AG04449 (cell line): ENCODE measurements around the gene TMEM200A.

Experiments used
- CTCF ChIA-PET: fragments of 350-600 bp; formaldehyde crosslinking; extraction: SDS; loops from one replicate; lab custom pipeline; 2021; ENCODE audit warnings: antibody characterized with exemption; lab: Yijun Ruan, JAX
- POLR2A ChIA-PET: fragments of 400-600, 350-600 bp; formaldehyde crosslinking; extraction: SDS; loops from one replicate; lab custom pipeline; 2020; ENCODE audit warnings: antibody characterized with exemption, inconsistent platforms; lab: Yijun Ruan, JAX
- DNase-seq: peaks from one replicate; pipeline ENCODE4 v3.0.0-alpha.2; 2010; ENCODE audit warnings: low read depth, low spot score
- H3K4me3 ChIP-seq: 2 replicates; pipeline ENCODE4 v1.5.1; 2011; ENCODE audit warnings: low read depth, mild to moderate bottlenecking, control low read depth, low read length
- TF ChIP-seq, protein P1 (sequence below): IDR thresholded peaks from one replicate; pipeline ENCODE4 v1.5.1; 2011; ENCODE audit warnings: mild to moderate bottlenecking, moderate library complexity, low read length, control low read depth, inconsistent platforms; ENCODE audit not compliant: insufficient read depth; ENCODE audit errors: missing control alignments

Gene TMEM200A

GRCh38 chr6:130373992-130374391 is 8.2 kb downstream of the TMEM200A start:
- DNase-seq: no peak
- TF ChIP-seq, protein P1, sequence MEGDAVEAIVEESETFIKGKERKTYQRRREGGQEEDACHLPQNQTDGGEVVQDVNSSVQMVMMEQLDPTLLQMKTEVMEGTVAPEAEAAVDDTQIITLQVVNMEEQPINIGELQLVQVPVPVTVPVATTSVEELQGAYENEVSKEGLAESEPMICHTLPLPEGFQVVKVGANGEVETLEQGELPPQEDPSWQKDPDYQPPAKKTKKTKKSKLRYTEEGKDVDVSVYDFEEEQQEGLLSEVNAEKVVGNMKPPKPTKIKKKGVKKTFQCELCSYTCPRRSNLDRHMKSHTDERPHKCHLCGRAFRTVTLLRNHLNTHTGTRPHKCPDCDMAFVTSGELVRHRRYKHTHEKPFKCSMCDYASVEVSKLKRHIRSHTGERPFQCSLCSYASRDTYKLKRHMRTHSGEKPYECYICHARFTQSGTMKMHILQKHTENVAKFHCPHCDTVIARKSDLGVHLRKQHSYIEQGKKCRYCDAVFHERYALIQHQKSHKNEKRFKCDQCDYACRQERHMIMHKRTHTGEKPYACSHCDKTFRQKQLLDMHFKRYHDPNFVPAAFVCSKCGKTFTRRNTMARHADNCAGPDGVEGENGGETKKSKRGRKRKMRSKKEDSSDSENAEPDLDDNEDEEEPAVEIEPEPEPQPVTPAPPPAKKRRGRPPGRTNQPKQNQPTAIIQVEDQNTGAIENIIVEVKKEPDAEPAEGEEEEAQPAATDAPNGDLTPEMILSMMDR: no peak
- POLR2A ChIA-PET: no interaction called here
- CTCF ChIA-PET: interaction anchor here (1.1 to 1.9 kb wide), 2 partner anchors 8 to 380 kb away, joined by 3 to 5 read pairs; no protein-coding TSS in a partner anchor
- H3K4me3 ChIP-seq: no peak overlapping the region

DNA sequence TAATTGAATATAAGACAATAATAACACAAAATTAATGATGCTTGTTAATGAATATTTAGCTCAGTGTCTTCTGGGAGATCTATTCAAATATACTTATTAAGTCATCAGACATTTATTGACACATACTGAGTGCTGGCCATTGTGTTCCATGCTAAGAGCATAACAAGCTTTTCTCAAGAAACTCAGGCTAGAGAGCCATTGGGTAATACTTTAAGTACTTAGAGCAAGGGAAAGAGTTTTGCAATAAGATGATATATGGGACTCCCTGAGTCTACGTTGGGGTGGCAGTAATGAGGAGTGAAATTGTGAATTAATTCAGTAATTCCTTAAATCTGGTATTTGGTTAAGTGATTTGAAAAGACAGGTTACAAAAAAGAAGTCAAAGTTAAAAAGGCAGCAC is 11.1 kb downstream of the TMEM200A start:
- CTCF ChIA-PET: interaction anchor here (1.4 kb wide), 1 partner anchor 9 kb away, joined by 4 read pairs; no protein-coding TSS in a partner anchor
- TF ChIP-seq, protein P1: no peak
- DNase-seq: no peak
- no peak overlapping the region for H3K4me3 ChIP-seq
- POLR2A ChIA-PET: no interaction called here

- POLR2A ChIA-PET: no interaction called here
- CTCF ChIA-PET: interaction anchor here (1.4 kb wide), 1 partner anchor 10 kb away, joined by 4 read pairs; no protein-coding TSS in a partner anchor
- TF ChIP-seq, protein P1: no peak
- no peak overlapping the region for H3K4me3 ChIP-seq
- DNase-seq: no peak
Measured at GRCh38 chr6:130377371-130377770, 11.6 kb downstream of the TMEM200A start.

DNA sequence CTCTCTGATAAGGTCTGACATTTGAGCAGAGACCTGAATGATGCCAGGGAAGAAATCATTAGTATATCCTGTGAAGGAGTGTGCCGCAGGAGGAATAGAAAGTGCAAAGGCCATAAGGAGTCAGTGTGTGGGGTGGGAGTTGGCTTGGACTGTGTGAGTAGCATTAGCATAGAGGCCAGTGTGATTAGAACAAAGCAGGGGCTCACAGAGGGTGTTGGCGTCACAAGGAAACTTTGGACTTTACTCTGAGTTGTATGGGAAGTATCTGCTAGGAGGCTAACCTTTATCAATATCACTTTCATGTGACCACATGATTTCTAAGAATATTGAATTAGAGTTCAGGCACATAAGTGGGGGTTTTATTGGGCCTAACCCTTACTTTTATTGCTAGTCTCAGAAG is 12.1 kb downstream of the TMEM200A start:
- CTCF ChIA-PET: interaction anchor here (1.4 kb wide), 1 partner anchor 10 kb away, joined by 4 read pairs; no protein-coding TSS in a partner anchor
- H3K4me3 ChIP-seq: no peak overlapping the region
- TF ChIP-seq, protein P1: no peak
- DNase-seq: no peak
- POLR2A ChIA-PET: no interaction called here

GRCh38 chr6:130379223-130379622 is 13.4 kb downstream of the TMEM200A start:
- ChIA-PET POLR2A (no interaction called here), CTCF (interaction anchor here (1.3 to 1.9 kb wide), 3 partner anchors 10 to 380 kb away, joined by 3 to 6 read pairs (median 3); partner anchors contain the start of gene TMEM200A)

DNA sequence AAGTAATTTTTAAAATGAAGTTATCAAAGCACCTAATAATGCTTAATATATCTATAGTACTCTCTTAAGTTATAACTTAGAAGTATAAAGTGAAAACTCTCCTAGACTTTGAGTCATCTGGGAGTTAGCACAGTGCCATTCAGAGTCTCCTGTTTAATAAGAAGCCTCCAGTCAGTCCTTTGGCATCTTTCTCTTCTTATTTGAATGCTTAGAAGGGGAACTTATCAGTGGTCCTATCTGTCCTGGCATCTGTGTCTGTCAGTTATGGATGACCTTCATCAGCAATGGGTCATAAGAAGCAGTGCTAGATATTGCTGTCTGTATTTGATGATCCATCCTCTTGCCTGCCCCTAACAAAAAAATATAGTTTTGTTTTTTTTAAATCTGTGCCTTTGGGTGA is 15.2 kb downstream of the TMEM200A start:
- CTCF ChIA-PET: interaction anchor here (1.1 to 1.9 kb wide), 4 partner anchors 9 to 20 kb away, joined by 3 to 6 read pairs (median 4); partner anchors contain the start of gene TMEM200A
- DNase-seq: no peak
- no peak overlapping the region for H3K4me3 ChIP-seq
- TF ChIP-seq, protein P1: no peak
- POLR2A ChIA-PET: no interaction called here

More at GRCh38 chr6:130379223-130379622, 13.4 kb downstream of the TMEM200A start:
- TF ChIP-seq, protein P1: no peak
- no peak overlapping the region for H3K4me3 ChIP-seq
- no peak for DNase-seq
